Neural cell (in vitro differentiated cells): ENCODE measurements around the gene MED13L. TPM values are rescaled to one million over a fixed set of nuclear protein-coding genes. Genes with fewer than 3 reads are reported as not detected.

ENCODE experiments used
- H2AFZ ChIP-seq: fragments of 200-600, 300-800 bp; sonication (generic), shearing (Covaris generic); 2 replicates; pipeline ENCODE4 v1.6.0; 2014; ENCODE audit warnings: low read depth, mild to moderate bottlenecking, antibody characterized with exemption, low read length, moderate library complexity
- H3F3A ChIP-seq: fragments of 200-600 bp; shearing (Covaris generic); 2 replicates; pipeline ENCODE4 v1.6.1; 2016; ENCODE audit warnings: mild to moderate bottlenecking, moderate library complexity, mixed read lengths, antibody characterized with exemption, low read length; ENCODE audit not compliant: insufficient read depth, poor library complexity, severe bottlenecking
- H3K27ac ChIP-seq: fragments of 200-600, 300-800 bp; sonication (generic), shearing (Covaris generic); 2 replicates; pipeline ENCODE4 v1.5.1; 2014; ENCODE audit warnings: mild to moderate bottlenecking, low read length, moderate library complexity
- H3K27me3 ChIP-seq: fragments of 300-800, 200-600 bp; sonication (generic), shearing (Covaris generic); 2 replicates; pipeline ENCODE4 v1.6.0; 2014; ENCODE audit warnings: mild to moderate bottlenecking, low read depth, low read length, moderate library complexity; ENCODE audit not compliant: insufficient read depth
- H3K36me3 ChIP-seq: fragments of 300-800, 200-600 bp; sonication (generic), shearing (Covaris generic); 2 replicates; pipeline ENCODE4 v1.5.1; 2014; ENCODE audit warnings: mild to moderate bottlenecking, antibody characterized with exemption, low read length, moderate library complexity; ENCODE audit not compliant: insufficient read depth
- H3K4me2 ChIP-seq: fragments of 300-800, 200-600 bp; sonication (generic), shearing (Covaris generic); 2 replicates; pipeline ENCODE4 v1.6.0; 2014; ENCODE audit warnings: mild to moderate bottlenecking, low read length
- H3K4me3 ChIP-seq: fragments of 300-800, 200-600 bp; sonication (generic), shearing (Covaris generic); 2 replicates; pipeline ENCODE4 v1.5.1; 2014; ENCODE audit warnings: mild to moderate bottlenecking, low read length, moderate library complexity
- H3K79me2 ChIP-seq: fragments of 200-600 bp; shearing (Covaris generic); replicated peaks from 2 replicates; pipeline ENCODE4 v1.6.0; 2014; ENCODE audit warnings: mild to moderate bottlenecking, low read length, moderate library complexity; ENCODE audit not compliant: insufficient read depth
- H3K9ac ChIP-seq: fragments of 300-800, 200-600 bp; sonication (generic), shearing (Covaris generic); 2 replicates; pipeline ENCODE4 v1.6.1; 2016; ENCODE audit warnings: mild to moderate bottlenecking, low read length, mixed read lengths
- H3K9me2 ChIP-seq: fragments of 200-600 bp; shearing (Covaris generic); 2 replicates; pipeline ENCODE4 v1.6.1; 2016; ENCODE audit warnings: mild to moderate bottlenecking, low read length, mixed read lengths; ENCODE audit not compliant: insufficient read depth
- H3K9me3 ChIP-seq: fragments of 200-600, 300-800 bp; sonication (generic), shearing (Covaris generic); 2 replicates; pipeline ENCODE4 v1.6.1; 2016; ENCODE audit warnings: mild to moderate bottlenecking, mixed run types, low read length, moderate library complexity, mixed read lengths
- H4K20me1 ChIP-seq: fragments of 200-600 bp; shearing (Covaris generic); 2 replicates; pipeline ENCODE4 v1.6.1; 2016; ENCODE audit warnings: mild to moderate bottlenecking, mixed run types; ENCODE audit not compliant: insufficient read depth
- EP300 ChIP-seq: fragments of 450-650 bp; conservative IDR thresholded peaks from 2 replicates; pipeline ENCODE4 v1.6.1; 2014; ENCODE audit warnings: antibody characterized with exemption, mild to moderate bottlenecking, moderate library complexity; ENCODE audit not compliant: poor library complexity, severe bottlenecking
- EZH2 ChIP-seq: fragments of 200-600, 300-800 bp; shearing (Covaris generic), sonication (generic); IDR thresholded peaks from 2 replicates; pipeline ENCODE4 v1.6.1; 2014; ENCODE audit warnings: antibody characterized with exemption, low read length, borderline replicate concordance, mild to moderate bottlenecking; ENCODE audit not compliant: insufficient read depth, poor library complexity, severe bottlenecking
- MXI1 ChIP-seq: fragments of 450-650 bp; conservative IDR thresholded peaks from 2 replicates; pipeline ENCODE4 v1.6.1; 2014; ENCODE audit warnings: antibody characterized with exemption, mild to moderate bottlenecking; ENCODE audit not compliant: poor library complexity, severe bottlenecking
- POLR2AphosphoS5 ChIP-seq: IDR thresholded peaks from 2 replicates; pipeline ENCODE4 v1.6.1; 2012
- RAD21 ChIP-seq: fragments of 450-650 bp; conservative IDR thresholded peaks from 2 replicates; pipeline ENCODE4 v1.6.1; 2014; ENCODE audit warnings: antibody characterized with exemption, mild to moderate bottlenecking, moderate library complexity
- SMC3 ChIP-seq: fragments of 450-650 bp; conservative IDR thresholded peaks from 2 replicates; pipeline ENCODE4 v1.6.1; 2014; ENCODE audit warnings: antibody characterized with exemption, mild to moderate bottlenecking, moderate library complexity; ENCODE audit not compliant: poor library complexity
- TAF1 ChIP-seq: IDR thresholded peaks from 2 replicates; pipeline ENCODE4 v1.6.1; 2012; ENCODE audit warnings: low read depth
- polyA plus RNA-seq: library from polyadenylated mRNA; depleted of rRNA; stranded (reverse); fragments of >200 nt; gene quantifications from 2 replicates; pipeline ENCODE4 v1.2.3, GENCODE V29; 2014
- TF ChIP-seq, protein P1 (sequence below): fragments of 450-650 bp; IDR thresholded peaks from 2 replicates; pipeline ENCODE4 v1.5.1; 2014; ENCODE audit warnings: antibody characterized with exemption, mild to moderate bottlenecking, moderate library complexity; ENCODE audit not compliant: poor library complexity, severe bottlenecking
- TF ChIP-seq, protein P2 (sequence below): IDR thresholded peaks from 2 replicates; pipeline ENCODE4 v1.6.1; 2012; ENCODE audit warnings: borderline replicate concordance

Gene MED13L
- polyA plus RNA-seq, 1 donor from 2014 or later: 38.9 TPM

DNA sequence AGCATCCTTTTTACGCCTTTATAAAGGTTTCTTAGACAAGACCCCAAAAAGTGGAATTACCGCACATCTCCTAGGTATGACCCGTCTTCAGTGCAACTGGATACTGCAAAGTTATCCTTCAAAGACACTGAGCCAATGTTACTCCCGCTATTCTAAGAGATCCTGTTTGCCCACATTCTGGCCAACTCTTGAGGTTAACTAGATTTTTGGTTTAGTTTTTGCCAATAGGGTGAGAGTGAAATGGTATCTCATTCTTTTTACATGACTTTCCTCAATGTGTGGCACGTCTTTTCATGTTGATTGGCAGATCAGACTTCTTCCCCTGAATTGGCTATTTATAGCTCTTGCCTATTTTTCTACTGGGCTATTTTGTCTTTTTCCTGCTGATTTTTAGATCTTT lies 347.2 kb downstream of the MED13L start:
- H3K27ac ChIP-seq: no peak overlapping the region
- H3F3A ChIP-seq: no peaks in the 10 kb centered on the region
- H3K79me2 ChIP-seq: no peaks in the 10 kb centered on the region
- H2AFZ ChIP-seq: no peak overlapping the region
- H3K27me3 ChIP-seq: no peaks in the 10 kb centered on the region
- H3K4me2 ChIP-seq: no peak overlapping the region
- H3K9me2 ChIP-seq: no peaks in the 10 kb centered on the region
- no peaks in the 10 kb centered on the region for H3K36me3 ChIP-seq
- no peak for TF ChIP-seq SMC3
- TF ChIP-seq RAD21: no peak
- no peaks in the 10 kb centered on the region for H3K9me3 ChIP-seq
- no peak overlapping the region for H3K4me3 ChIP-seq
- H4K20me1 ChIP-seq: no peaks in the 10 kb centered on the region
- no peak overlapping the region for H3K9ac ChIP-seq

DNA sequence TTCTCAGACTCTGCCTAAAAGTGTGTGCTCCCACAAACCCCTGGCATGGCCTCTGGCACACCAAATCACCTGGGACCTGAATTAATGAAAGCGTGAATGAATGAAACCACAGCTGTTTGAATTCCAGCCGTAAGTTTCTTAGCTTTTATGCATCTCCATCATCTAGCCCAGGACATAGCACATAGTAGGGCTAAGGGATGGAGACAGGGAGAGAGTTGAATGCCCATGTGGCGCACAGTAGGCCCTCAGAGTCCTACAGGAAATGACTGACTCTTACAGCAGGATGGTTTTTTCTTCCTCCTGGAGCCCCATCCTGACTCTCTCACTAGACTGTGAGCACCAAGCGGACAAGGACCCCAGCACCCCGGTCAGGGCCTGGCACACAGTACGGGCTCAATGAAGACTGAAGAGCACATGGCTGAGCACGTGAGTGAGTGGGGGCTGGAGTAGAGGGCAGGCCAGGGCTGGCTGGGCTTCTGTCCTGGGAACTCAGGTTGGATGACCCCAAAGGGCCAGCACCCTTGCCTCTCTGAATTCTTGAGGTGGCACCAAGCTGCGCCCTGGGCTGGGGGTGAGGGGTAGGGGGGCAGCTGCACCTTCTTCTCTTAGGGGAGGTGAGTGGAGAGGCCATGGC lies 351.3 kb downstream of the MED13L start:
- Histone ChIP-seq H3K36me3 (no peaks in the 10 kb centered on the region), H4K20me1 (no peaks in the 10 kb centered on the region), H2AFZ (no peak overlapping the region), H3K27ac (no peak overlapping the region), H3K4me2 (no peak overlapping the region), H3K9me3 (peaks cover 9% of the 10 kb centered on the region), H3K27me3 (no peaks in the 10 kb centered on the region), H3K9ac (no peak overlapping the region), H3F3A (no peaks in the 10 kb centered on the region), H3K4me3 (no peak overlapping the region), H3K79me2 (no peaks in the 10 kb centered on the region), H3K9me2 (no peaks in the 10 kb centered on the region)
- TF ChIP-seq, protein P1, sequence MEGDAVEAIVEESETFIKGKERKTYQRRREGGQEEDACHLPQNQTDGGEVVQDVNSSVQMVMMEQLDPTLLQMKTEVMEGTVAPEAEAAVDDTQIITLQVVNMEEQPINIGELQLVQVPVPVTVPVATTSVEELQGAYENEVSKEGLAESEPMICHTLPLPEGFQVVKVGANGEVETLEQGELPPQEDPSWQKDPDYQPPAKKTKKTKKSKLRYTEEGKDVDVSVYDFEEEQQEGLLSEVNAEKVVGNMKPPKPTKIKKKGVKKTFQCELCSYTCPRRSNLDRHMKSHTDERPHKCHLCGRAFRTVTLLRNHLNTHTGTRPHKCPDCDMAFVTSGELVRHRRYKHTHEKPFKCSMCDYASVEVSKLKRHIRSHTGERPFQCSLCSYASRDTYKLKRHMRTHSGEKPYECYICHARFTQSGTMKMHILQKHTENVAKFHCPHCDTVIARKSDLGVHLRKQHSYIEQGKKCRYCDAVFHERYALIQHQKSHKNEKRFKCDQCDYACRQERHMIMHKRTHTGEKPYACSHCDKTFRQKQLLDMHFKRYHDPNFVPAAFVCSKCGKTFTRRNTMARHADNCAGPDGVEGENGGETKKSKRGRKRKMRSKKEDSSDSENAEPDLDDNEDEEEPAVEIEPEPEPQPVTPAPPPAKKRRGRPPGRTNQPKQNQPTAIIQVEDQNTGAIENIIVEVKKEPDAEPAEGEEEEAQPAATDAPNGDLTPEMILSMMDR: no peak
- TF ChIP-seq SMC3 (no peak), EP300 (no peak), EZH2 (no peak), RAD21 (no peak), MXI1 (no peak), TAF1 (no peak), POLR2AphosphoS5 (no peak)
- TF ChIP-seq, protein P2, sequence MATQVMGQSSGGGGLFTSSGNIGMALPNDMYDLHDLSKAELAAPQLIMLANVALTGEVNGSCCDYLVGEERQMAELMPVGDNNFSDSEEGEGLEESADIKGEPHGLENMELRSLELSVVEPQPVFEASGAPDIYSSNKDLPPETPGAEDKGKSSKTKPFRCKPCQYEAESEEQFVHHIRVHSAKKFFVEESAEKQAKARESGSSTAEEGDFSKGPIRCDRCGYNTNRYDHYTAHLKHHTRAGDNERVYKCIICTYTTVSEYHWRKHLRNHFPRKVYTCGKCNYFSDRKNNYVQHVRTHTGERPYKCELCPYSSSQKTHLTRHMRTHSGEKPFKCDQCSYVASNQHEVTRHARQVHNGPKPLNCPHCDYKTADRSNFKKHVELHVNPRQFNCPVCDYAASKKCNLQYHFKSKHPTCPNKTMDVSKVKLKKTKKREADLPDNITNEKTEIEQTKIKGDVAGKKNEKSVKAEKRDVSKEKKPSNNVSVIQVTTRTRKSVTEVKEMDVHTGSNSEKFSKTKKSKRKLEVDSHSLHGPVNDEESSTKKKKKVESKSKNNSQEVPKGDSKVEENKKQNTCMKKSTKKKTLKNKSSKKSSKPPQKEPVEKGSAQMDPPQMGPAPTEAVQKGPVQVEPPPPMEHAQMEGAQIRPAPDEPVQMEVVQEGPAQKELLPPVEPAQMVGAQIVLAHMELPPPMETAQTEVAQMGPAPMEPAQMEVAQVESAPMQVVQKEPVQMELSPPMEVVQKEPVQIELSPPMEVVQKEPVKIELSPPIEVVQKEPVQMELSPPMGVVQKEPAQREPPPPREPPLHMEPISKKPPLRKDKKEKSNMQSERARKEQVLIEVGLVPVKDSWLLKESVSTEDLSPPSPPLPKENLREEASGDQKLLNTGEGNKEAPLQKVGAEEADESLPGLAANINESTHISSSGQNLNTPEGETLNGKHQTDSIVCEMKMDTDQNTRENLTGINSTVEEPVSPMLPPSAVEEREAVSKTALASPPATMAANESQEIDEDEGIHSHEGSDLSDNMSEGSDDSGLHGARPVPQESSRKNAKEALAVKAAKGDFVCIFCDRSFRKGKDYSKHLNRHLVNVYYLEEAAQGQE: no peak

DNA sequence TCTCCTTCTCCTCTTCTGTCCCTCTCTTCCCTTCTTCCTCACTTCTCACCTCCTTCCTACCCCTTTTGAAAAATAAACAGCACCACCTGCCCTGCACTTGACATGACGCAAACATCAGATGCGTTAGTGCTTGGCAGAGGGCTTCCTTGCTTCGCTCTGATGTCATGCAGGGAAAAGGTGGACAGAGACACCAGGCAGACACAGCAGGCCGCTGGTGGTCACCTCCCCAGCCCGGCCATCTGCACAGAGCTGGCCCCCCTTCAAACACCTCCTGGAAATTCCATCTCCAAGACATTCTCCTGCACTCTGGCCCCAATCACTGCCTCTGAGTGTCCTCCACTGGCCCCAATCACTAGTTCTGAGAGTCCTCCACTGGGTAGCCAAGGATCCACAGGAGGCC lies 353.6 kb downstream of the MED13L start:
- H3K9ac ChIP-seq: no peak overlapping the region
- no peaks in the 10 kb centered on the region for H3K79me2 ChIP-seq
- H2AFZ ChIP-seq: no peak overlapping the region
- H4K20me1 ChIP-seq: no peaks in the 10 kb centered on the region
- H3K4me2 ChIP-seq: no peak overlapping the region
- H3K36me3 ChIP-seq: no peaks in the 10 kb centered on the region
- H3K9me3 ChIP-seq: peaks cover 9% of the 10 kb centered on the region
- TF ChIP-seq TAF1: no peak
- no peak for TF ChIP-seq SMC3
- no peak for TF ChIP-seq EP300
- H3K4me3 ChIP-seq: no peak overlapping the region
- no peak overlapping the region for H3K27ac ChIP-seq
- peaks cover 8% of the 10 kb centered on the region for H3K27me3 ChIP-seq
- no peaks in the 10 kb centered on the region for H3F3A ChIP-seq
- H3K9me2 ChIP-seq: no peaks in the 10 kb centered on the region
